Measurements from ENCODE around the gene SDCCAG8. TPM values are rescaled to one million over a fixed set of nuclear protein-coding genes. Genes with fewer than 3 reads are reported as not detected.

Gene SDCCAG8
- total RNA-seq, 3 donors from 2014 or later (not counting 1 experiment from before 2014, with no cell fraction given), result 17.8 to 28.3 (median 21.2) TPM

- no peaks in the 10 kb centered on the region for H3K36me3 ChIP-seq (ENCODE audit: control insufficient read depth, insufficient read depth, low read length)
- H3K4me1 ChIP-seq (ENCODE audit: control insufficient read depth, insufficient read depth, low read length), result peaks cover 4% of the 10 kb centered on the region
- Mint-ChIP-seq H3K4me1 (peaks cover 6 to 13% of the 10 kb centered on the region in 2 donors), H3K36me3 (no peaks in the 10 kb centered on the region), H3K4me3 (no peak overlapping the region), H3K27ac (no peak overlapping the region), H3K9me3 (no peaks in the 10 kb centered on the region), H3K27me3 (ENCODE audit: low read depth in 2 of 2) (no peaks in the 10 kb centered on the region)
- no peak for TF ChIP-seq CTCF (IDR thresholded peaks at IDR 0.05)
- WGBS (ENCODE audit: insufficient coverage), result 98% methylated on average over 14 of the region's 15 CpGs
- no peak overlapping the region for H3K4me3 ChIP-seq (ENCODE audit: low read length)
- intact Hi-C loops (cut with micrococcal nuclease), result no loop called here
- no peak overlapping the region for H3K27ac ChIP-seq (ENCODE audit: low read length)
- DNase-seq, result no peak
- no peaks in the 10 kb centered on the region for H3K9me3 ChIP-seq (ENCODE audit: control insufficient read depth, insufficient read depth, low read length)
- ATAC-seq, result no peak
- H3K27me3 ChIP-seq (ENCODE audit: control insufficient read depth, insufficient read depth, low read length), result no peaks in the 10 kb centered on the region
Observed at GRCh38 chr1:243394601-243395464, 139.0 kb downstream of the SDCCAG8 start.

- no peaks in the 10 kb centered on the region for H3K4me1 Mint-ChIP-seq
- intact Hi-C loops (cut with micrococcal nuclease), result no loop called here
Observed at GRCh38 chr1:243396424-243396823, 140.6 kb downstream of the SDCCAG8 start.

GRCh38 chr1:243396876-243397275 is 141.0 kb downstream of the SDCCAG8 start:
- intact Hi-C loops (cut with micrococcal nuclease), result no loop called here
- H3K36me3 Mint-ChIP-seq, result no peaks in the 10 kb centered on the region
- H3K4me3 Mint-ChIP-seq, result no peak overlapping the region
- no peaks in the 10 kb centered on the region for H3K9me3 ChIP-seq (ENCODE audit: control insufficient read depth, insufficient read depth, low read length)
- H3K9me3 Mint-ChIP-seq, result no peaks in the 10 kb centered on the region
- WGBS (ENCODE audit: insufficient coverage), result 96% methylated on average over 5 of the region's 5 CpGs
- H3K27me3 Mint-ChIP-seq (ENCODE audit: low read depth in 2 of 2), result no peaks in the 10 kb centered on the region
- no peak for TF ChIP-seq CTCF (IDR thresholded peaks at IDR 0.05)
- H3K4me1 ChIP-seq (ENCODE audit: control insufficient read depth, insufficient read depth, low read length), result no peaks in the 10 kb centered on the region
- H3K4me1 Mint-ChIP-seq, result no peaks in the 10 kb centered on the region
- H3K27ac ChIP-seq (ENCODE audit: low read length), result no peak overlapping the region
- H3K27ac Mint-ChIP-seq, result no peak overlapping the region
- ATAC-seq (no peak), DNase-seq (no peak)
- H3K4me3 ChIP-seq (ENCODE audit: low read length), result no peak overlapping the region
- no peaks in the 10 kb centered on the region for H3K27me3 ChIP-seq (ENCODE audit: control insufficient read depth, insufficient read depth, low read length)
- no peaks in the 10 kb centered on the region for H3K36me3 ChIP-seq (ENCODE audit: control insufficient read depth, insufficient read depth, low read length)

More at GRCh38 chr1:243396424-243396823, 140.6 kb downstream of the SDCCAG8 start:
- Histone ChIP-seq H3K4me3 (ENCODE audit: low read length) (no peak overlapping the region), H3K4me1 (ENCODE audit: control insufficient read depth, insufficient read depth, low read length) (no peaks in the 10 kb centered on the region), H3K9me3 (ENCODE audit: control insufficient read depth, insufficient read depth, low read length) (no peaks in the 10 kb centered on the region), H3K36me3 (ENCODE audit: control insufficient read depth, insufficient read depth, low read length) (no peaks in the 10 kb centered on the region), H3K27me3 (ENCODE audit: control insufficient read depth, insufficient read depth, low read length) (no peaks in the 10 kb centered on the region), H3K27ac (ENCODE audit: low read length) (no peak overlapping the region)
- no peak for DNase-seq
- H3K36me3 Mint-ChIP-seq, result no peaks in the 10 kb centered on the region
- H3K27ac Mint-ChIP-seq, result no peak overlapping the region
- no peaks in the 10 kb centered on the region for H3K9me3 Mint-ChIP-seq
- no peaks in the 10 kb centered on the region for H3K27me3 Mint-ChIP-seq (ENCODE audit: low read depth in 2 of 2)
- TF ChIP-seq CTCF (IDR thresholded peaks at IDR 0.05), result no peak
- ATAC-seq, result no peak
- no peak overlapping the region for H3K4me3 Mint-ChIP-seq

All from natural killer cell (primary cell).